H9 (cell line): ENCODE data around the gene ASB10. TPM values are rescaled to one million over a fixed set of nuclear protein-coding genes. Genes with fewer than 3 reads are reported as not detected.

Experiments used
- DNase-seq: peaks from one replicate; pipeline ENCODE4 v3.0.0-alpha.2; 2017
- H2AFZ ChIP-seq: one replicate; pipeline ENCODE4 v1.6.1; 2013; ENCODE audit warnings: mild to moderate bottlenecking, low read length, control low read depth, moderate library complexity
- H2AK5ac ChIP-seq: 2 replicates; pipeline ENCODE4 v1.6.1; 2013; ENCODE audit warnings: low read length, control low read depth, mixed read lengths; ENCODE audit not compliant: insufficient read length
- H2BK120ac ChIP-seq: one replicate; pipeline ENCODE4 v1.6.1; 2013; ENCODE audit warnings: low read depth, mild to moderate bottlenecking, low read length, control low read depth, inconsistent platforms; ENCODE audit not compliant: poor library complexity, severe bottlenecking
- H2BK12ac ChIP-seq: 2 replicates; pipeline ENCODE4 v1.6.1; 2013; ENCODE audit warnings: low read length, control low read depth, mixed read lengths, low read depth; ENCODE audit not compliant: insufficient read length
- H2BK15ac ChIP-seq: 2 replicates; pipeline ENCODE4 v1.6.1; 2013; ENCODE audit warnings: low read depth, low read length, control low read depth
- H2BK20ac ChIP-seq: one replicate; pipeline ENCODE4 v1.6.1; 2013; ENCODE audit warnings: low read depth, mild to moderate bottlenecking, low read length, control low read depth, inconsistent platforms; ENCODE audit not compliant: poor library complexity, severe bottlenecking
- H2BK5ac ChIP-seq: 2 replicates; pipeline ENCODE4 v1.6.1; 2013; ENCODE audit warnings: low read length, control low read depth, mixed read lengths; ENCODE audit not compliant: insufficient read length
- H3K14ac ChIP-seq: 2 replicates; pipeline ENCODE4 v1.6.1; 2013; ENCODE audit warnings: low read length, control low read depth; ENCODE audit not compliant: insufficient read depth
- H3K18ac ChIP-seq: 2 replicates; pipeline ENCODE4 v1.6.1; 2013; ENCODE audit warnings: low read depth, mild to moderate bottlenecking, mixed read lengths, low read length, control low read depth; ENCODE audit not compliant: insufficient read length
- H3K23ac ChIP-seq: 2 replicates; pipeline ENCODE4 v1.6.1; 2013; ENCODE audit warnings: low read length, control low read depth, mixed read lengths, low read depth; ENCODE audit not compliant: insufficient read length
- H3K23me2 ChIP-seq: 2 replicates; pipeline ENCODE4 v1.6.1; 2013; ENCODE audit warnings: low read depth, mild to moderate bottlenecking, mixed read lengths, low read length, control low read depth; ENCODE audit not compliant: insufficient read length, poor library complexity, severe bottlenecking
- H3K27ac ChIP-seq: 2 replicates; pipeline ENCODE4 v1.5.1; 2013; ENCODE audit warnings: low read length, control low read depth, mixed read lengths, low read depth; ENCODE audit not compliant: insufficient read length
- H3K27me3 ChIP-seq: 2 replicates; pipeline ENCODE4 v1.6.1; 2013; ENCODE audit warnings: low read length, control low read depth, inconsistent platforms; ENCODE audit not compliant: insufficient read depth
- H3K4ac ChIP-seq: 2 replicates; pipeline ENCODE4 v1.6.1; 2013; ENCODE audit warnings: low read depth, mild to moderate bottlenecking, control low read depth, inconsistent platforms, low read length, moderate library complexity
- H3K4me1 ChIP-seq: 2 replicates; pipeline ENCODE4 v1.6.1; 2013; ENCODE audit warnings: low read length, control low read depth, inconsistent platforms; ENCODE audit not compliant: insufficient read depth
- H3K4me2 ChIP-seq: 2 replicates; pipeline ENCODE4 v1.6.1; 2013; ENCODE audit warnings: low read length, control low read depth, mixed read lengths; ENCODE audit not compliant: insufficient read length, insufficient read depth
- H3K56ac ChIP-seq: 2 replicates; pipeline ENCODE4 v1.6.1; 2013; ENCODE audit warnings: low read depth, mild to moderate bottlenecking, mixed read lengths, low read length, control low read depth; ENCODE audit not compliant: insufficient read length
- H3K79me1 ChIP-seq: 2 replicates; pipeline ENCODE4 v1.6.1; 2013; ENCODE audit warnings: low read depth, mild to moderate bottlenecking, moderate library complexity, low read length, control low read depth, inconsistent platforms; ENCODE audit not compliant: insufficient read depth, poor library complexity, severe bottlenecking
- H3K79me2 ChIP-seq: 2 replicates; pipeline ENCODE4 v1.6.1; 2013; ENCODE audit warnings: low read length, control low read depth, inconsistent platforms; ENCODE audit not compliant: insufficient read depth
- H3K9ac ChIP-seq: 2 replicates; pipeline ENCODE4 v1.6.1; 2013; ENCODE audit warnings: low read length, control low read depth, mixed read lengths; ENCODE audit not compliant: insufficient read length; ENCODE audit errors: extremely low read depth
- H3K9me3 ChIP-seq: one replicate; pipeline ENCODE4 v1.6.1; 2013; ENCODE audit warnings: low read depth, low read length, inconsistent platforms; ENCODE audit not compliant: control insufficient read depth
- H3T11ph ChIP-seq: one replicate; pipeline ENCODE4 v1.6.1; 2013; ENCODE audit warnings: mild to moderate bottlenecking, low read length, control low read depth, inconsistent platforms
- H4K20me1 ChIP-seq: one replicate; pipeline ENCODE4 v1.6.1; 2013; ENCODE audit not compliant: control insufficient read depth, insufficient read length, insufficient read depth
- H4K5ac ChIP-seq: 2 replicates; pipeline ENCODE4 v1.6.1; 2013; ENCODE audit warnings: low read depth, mild to moderate bottlenecking, mixed read lengths, low read length, control low read depth; ENCODE audit not compliant: insufficient read length
- H4K8ac ChIP-seq: replicated peaks from 2 replicates; pipeline ENCODE4 v1.6.1; 2013; ENCODE audit warnings: low read length, control low read depth, mixed read lengths, low read depth; ENCODE audit not compliant: insufficient read length
- H4K91ac ChIP-seq: 2 replicates; pipeline ENCODE4 v1.6.1; 2013; ENCODE audit warnings: low read depth, mild to moderate bottlenecking, moderate library complexity, mixed read lengths, low read length, control low read depth; ENCODE audit not compliant: insufficient read length
- H3K27ac Mint-ChIP-seq, 3 experiments: 2 replicates in 2 of 3; 3 replicates in 1 of 3; pipeline ENCODE4 v1.8.0; 2020 to 2021; ENCODE audit warnings: mixed read lengths in 3 of 3, mild to moderate bottlenecking in 1 of 3, moderate library complexity in 1 of 3
- H3K27me3 Mint-ChIP-seq: 2 replicates; pipeline ENCODE4 v1.8.0; 2021; ENCODE audit warnings: low read depth, mild to moderate bottlenecking, moderate library complexity, mixed read lengths
- H3K36me3 Mint-ChIP-seq, 3 experiments: 2 replicates in 2 of 3; 3 replicates in 1 of 3; pipeline ENCODE4 v1.8.0; 2020 to 2021; ENCODE audit warnings: low read depth in 3 of 3, mixed read lengths in 3 of 3; ENCODE audit not compliant: insufficient read depth in 1 of 3
- H3K4me1 Mint-ChIP-seq, 2 experiments: 2 replicates each; pipeline ENCODE4 v1.8.0; 2020; ENCODE audit warnings: mixed read lengths in 2 of 2
- H3K4me3 Mint-ChIP-seq, 2 experiments: 2 replicates in 1 of 2; 3 replicates in 1 of 2; pipeline ENCODE4 v1.8.0; 2020 to 2021; ENCODE audit warnings: mild to moderate bottlenecking in 2 of 2, mixed read lengths in 2 of 2, moderate library complexity in 1 of 2
- H3K9me3 Mint-ChIP-seq, 2 experiments: 2 replicates in 1 of 2; 3 replicates in 1 of 2; pipeline ENCODE4 v1.8.0; 2020; ENCODE audit warnings: mild to moderate bottlenecking in 2 of 2, mixed read lengths in 2 of 2, moderate library complexity in 1 of 2
- CTCF ChIP-seq: fragments of 200-600 bp; sonication (generic); conservative IDR thresholded peaks from 3 replicates; pipeline ENCODE4 v1.8.0; 2021; ENCODE audit warnings: antibody characterized with exemption, mild to moderate bottlenecking
- WGBS: extraction: QIAGEN DNeasy Blood & Tissue Kit; methylation state at CpG from one replicate; pipeline ENCODE4 v1.1.7; 2013; ENCODE audit warnings: missing lambda C conversion rate, low lambda C conversion rate, mixed read lengths; ENCODE audit not compliant: insufficient read length; ENCODE audit errors: extremely low coverage; 5-methylcytosine and 5-hydroxymethylcytosine counted together
- total RNA-seq: library from RNA; stranded (reverse); gene quantifications from 2 replicates; pipeline ENCODE4 v1.2.1, GENCODE V29; 2021

ASB10 gene
- total RNA-seq, 1 experiment from 2014 or later: not detected

- no peak overlapping the region for H3K23ac ChIP-seq
- no peak overlapping the region for H4K8ac ChIP-seq
- Mint-ChIP-seq H3K4me3 (no peak overlapping the region), H3K4me1 (peaks cover 13 to 16% of the 10 kb centered on the region in 2 experiments), H3K27ac (no peak overlapping the region), H3K9me3 (no peaks in the 10 kb centered on the region), H3K27me3 (peaks cover 43% of the 10 kb centered on the region), H3K36me3 (peaks cover 0 to 9% (median 0%) of the 10 kb centered on the region in 3 experiments; a peak in 3 of 7 replicates)
- H2BK5ac ChIP-seq: no peak overlapping the region
- no peak for DNase-seq
- H3K14ac ChIP-seq: no peak overlapping the region
- peaks cover 3% of the 10 kb centered on the region for H4K20me1 ChIP-seq
- no peak overlapping the region for H4K5ac ChIP-seq
- no peaks in the 10 kb centered on the region for H3K79me2 ChIP-seq
- no peak overlapping the region for H3K4ac ChIP-seq
- no peak overlapping the region for H2BK12ac ChIP-seq
- no peaks in the 10 kb centered on the region for H3K27me3 ChIP-seq
- H2BK120ac ChIP-seq: no peak overlapping the region
- no peak overlapping the region for H3K9ac ChIP-seq
- no peak for TF ChIP-seq CTCF
- H2BK15ac ChIP-seq: no peak overlapping the region
- H2AFZ ChIP-seq: no peak overlapping the region
- no peaks in the 10 kb centered on the region for H3K79me1 ChIP-seq
- H4K91ac ChIP-seq: no peak overlapping the region
- no peak overlapping the region for H3K56ac ChIP-seq
- no peak overlapping the region for H2AK5ac ChIP-seq
- no peaks in the 10 kb centered on the region for H3K9me3 ChIP-seq
- H3K27ac ChIP-seq: no peak overlapping the region
- no peak overlapping the region for H2BK20ac ChIP-seq
- no CpG with 5 or more reads among the region's 9 CpGs for WGBS
- no peak overlapping the region for H3T11ph ChIP-seq
- no peak overlapping the region for H3K4me2 ChIP-seq
- H3K18ac ChIP-seq: no peak overlapping the region
- peaks cover 5% of the 10 kb centered on the region; the same call in 1 of the 2 replicates for H3K4me1 ChIP-seq
- H3K23me2 ChIP-seq: no peaks in the 10 kb centered on the region
These were observed 20.3 kb upstream of the ASB10 start for GRCh38 chr7:151207315-151207714.
